ENCODE measurements around the gene KIAA2012.
"Not testable (repeated sequence)": the region's sequence is repeated elsewhere in the genome, so short reads cannot be mapped to it uniquely, and the experiment has no call there.

The KIAA2012 gene

GRCh38 chr2:202114795-202115194 lies 41.7 kb downstream of the KIAA2012 start:
- DNase-seq (ENCODE audit: low read depth in 2 of 3, low spot score in 2 of 3) = no peak

DNA sequence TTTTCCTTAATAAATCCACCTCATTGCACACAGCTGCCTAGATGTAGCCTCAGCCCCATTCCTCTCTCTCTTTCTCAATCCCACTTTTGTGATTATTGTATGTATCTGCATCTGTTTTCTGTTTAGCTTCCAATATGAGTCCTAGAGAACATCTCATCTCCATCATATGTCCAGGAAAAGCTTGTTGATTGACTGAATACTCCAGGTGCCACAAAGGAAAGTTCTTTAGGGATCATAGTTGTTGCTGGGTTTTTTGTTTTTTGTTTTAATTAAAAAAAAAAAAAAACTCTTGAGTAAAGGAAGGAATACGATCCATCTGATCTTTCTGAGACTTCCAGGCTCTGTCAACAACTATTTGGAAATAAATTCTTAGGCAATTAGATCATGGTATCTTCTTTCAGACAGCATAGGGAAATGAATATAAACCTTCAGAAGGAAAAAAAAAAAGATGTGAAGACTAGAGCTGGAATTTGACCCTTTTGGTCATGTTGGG lies 42.5 kb downstream of the KIAA2012 start:
- no peak for DNase-seq (ENCODE audit: low read depth in 2 of 3, low spot score in 2 of 3)

DNA sequence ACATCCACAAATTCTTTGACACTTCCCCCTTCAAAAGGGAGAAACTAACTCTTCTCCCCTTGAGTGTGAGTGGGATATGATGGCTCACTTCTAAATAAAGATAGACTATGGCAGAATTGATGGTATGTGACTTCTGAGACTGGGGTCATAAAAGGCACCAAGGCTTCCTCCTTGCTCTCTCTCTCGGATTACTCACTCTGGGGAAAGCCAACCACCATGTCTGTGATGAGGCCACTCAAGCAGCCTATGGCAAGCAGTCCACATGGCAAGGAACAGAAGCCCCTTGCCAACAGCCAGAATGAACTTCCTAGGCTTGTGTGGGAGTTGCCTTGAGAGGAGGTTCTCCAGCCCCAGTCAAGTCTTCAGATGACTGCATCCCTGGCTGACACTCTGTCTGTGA lies 43.6 kb downstream of the KIAA2012 start:
- no peak for DNase-seq (ENCODE audit: low read depth in 2 of 3, low spot score in 2 of 3)

- DNase-seq (ENCODE audit: low read depth in 2 of 3, low spot score in 2 of 3) = no peak
These were observed 45.1 kb downstream of the KIAA2012 start for GRCh38 chr2:202118168-202118567.

DNA sequence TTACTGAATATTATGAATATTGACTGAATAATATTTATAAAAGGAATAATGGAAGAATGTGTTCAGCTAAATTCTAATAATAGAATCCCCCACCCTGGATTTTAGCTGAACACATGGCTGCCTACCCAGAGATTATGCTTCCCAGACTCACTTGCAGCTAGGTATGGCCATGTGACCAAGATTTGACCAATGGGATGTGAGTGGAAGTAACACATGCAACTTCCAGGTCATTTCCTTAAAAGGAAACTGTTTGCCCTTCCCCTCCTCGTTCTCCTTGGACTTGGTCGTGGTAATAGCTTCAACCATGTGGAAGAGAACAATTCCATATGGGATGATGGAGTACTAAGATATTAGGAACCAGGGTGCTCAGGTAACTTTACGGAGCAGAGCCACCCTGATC lies 47.8 kb downstream of the KIAA2012 start:
- DNase-seq (ENCODE audit: low read depth in 2 of 3, low spot score in 2 of 3) = no peak

- DNase-seq (ENCODE audit: low read depth in 2 of 3, low spot score in 2 of 3) = no peak
These were observed 48.6 kb downstream of the KIAA2012 start for GRCh38 chr2:202121532-202122162.

- no peak for DNase-seq (ENCODE audit: low read depth in 2 of 3, low spot score in 2 of 3)
These were observed 49.1 kb downstream of the KIAA2012 start for GRCh38 chr2:202122163-202122540.

GRCh38 chr2:202122980-202123720 lies 50.1 kb downstream of the KIAA2012 start:
- no peak for DNase-seq (ENCODE audit: low read depth in 2 of 3, low spot score in 2 of 3)

GRCh38 chr2:202124286-202124685 lies 51.2 kb downstream of the KIAA2012 start:
- no peak for DNase-seq (ENCODE audit: low read depth in 2 of 3, low spot score in 2 of 3)

DNA sequence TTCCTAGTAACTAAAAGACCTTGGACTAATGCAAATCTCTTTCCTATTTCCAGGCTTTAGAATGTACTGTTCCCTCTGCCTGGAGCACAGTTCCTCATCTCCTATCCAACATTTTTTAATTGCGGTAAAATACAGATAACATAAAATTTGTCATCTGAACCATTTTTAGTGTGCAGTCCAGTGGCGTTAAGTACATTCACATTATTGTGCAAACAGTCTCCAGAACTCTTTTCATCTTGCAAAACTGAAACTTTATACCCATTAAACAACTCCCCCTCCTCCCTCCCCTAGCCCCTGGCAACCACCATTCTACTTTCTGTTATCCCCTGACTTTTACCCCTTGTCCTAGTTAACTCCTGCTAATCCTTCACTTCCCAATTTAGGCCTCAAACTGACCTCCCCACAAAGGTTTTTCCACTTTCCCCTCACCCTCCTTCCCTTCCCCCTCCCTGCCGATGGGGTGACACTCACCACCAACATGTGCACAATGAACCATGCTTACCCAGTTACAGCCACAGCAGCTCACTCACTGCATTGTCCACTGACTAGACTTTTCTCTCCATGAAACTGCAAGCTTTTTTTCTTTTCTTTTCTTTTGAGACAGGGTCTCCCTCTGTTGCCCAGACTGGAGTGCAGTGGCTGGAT lies 54.8 kb downstream of the KIAA2012 start:
- DNase-seq (ENCODE audit: low read depth in 2 of 3, low spot score in 2 of 3) = no peak

- no peak for DNase-seq (ENCODE audit: low read depth in 2 of 3, low spot score in 2 of 3)
These were observed 56.8 kb downstream of the KIAA2012 start for GRCh38 chr2:202129841-202130240.

DNA sequence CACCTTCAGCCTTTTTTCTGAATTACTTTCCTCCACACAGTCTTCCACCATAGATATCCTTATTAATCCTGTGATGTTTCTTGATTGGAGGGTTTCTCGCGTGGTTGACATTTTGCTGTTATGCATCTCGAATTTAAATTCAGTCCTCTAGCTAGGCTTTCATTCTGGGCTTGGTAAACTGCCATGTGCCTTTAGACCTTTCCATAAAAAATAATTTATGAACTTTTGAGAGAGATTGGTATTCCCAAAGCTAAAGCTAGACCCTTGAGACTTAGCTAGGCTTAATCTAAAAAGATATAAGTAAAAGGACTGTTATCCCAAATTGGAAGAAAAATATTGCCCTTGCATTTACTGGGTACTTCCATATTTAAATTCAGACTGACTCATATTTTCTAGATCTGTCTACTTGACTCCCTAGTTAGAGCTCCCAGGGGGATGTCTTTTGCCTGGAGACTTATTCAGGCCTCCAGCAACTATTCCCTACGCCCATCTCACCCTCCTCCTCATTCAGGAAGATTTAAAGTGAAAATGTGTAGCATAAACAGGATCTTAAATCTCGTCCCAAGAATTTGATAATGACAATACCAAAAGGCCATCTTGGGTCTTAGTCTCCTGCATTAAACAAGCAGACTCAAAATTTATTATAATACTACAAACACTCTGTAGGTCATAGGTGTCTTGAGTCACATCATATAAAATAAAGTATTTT lies 60.3 kb downstream of the KIAA2012 start:
- no peak for DNase-seq (ENCODE audit: low read depth in 2 of 3, low spot score in 2 of 3)

DNA sequence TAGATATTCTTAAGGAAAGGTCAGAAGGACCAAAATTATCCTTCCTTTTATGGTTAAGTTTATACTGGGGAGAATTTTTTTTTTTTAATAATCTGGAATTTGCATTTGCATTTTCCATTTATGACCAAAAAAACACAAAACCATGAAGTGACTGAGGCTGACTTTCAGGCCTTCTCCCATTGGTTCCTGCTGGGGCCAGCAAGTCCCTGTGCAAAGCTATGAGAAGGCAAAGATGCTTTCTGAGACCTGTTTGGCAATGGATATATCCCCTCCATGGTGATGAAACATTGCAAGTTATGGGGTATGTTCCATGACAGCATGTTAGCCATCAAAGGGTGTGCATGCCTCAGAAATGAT lies 60.8 kb downstream of the KIAA2012 start:
- no peak for DNase-seq (ENCODE audit: low read depth in 2 of 3, low spot score in 2 of 3)

- no peak for DNase-seq (ENCODE audit: low read depth in 2 of 3, low spot score in 2 of 3)
These were observed 62.2 kb downstream of the KIAA2012 start for GRCh38 chr2:202135091-202135874.

GRCh38 chr2:202136039-202136438 lies 63.0 kb downstream of the KIAA2012 start:
- not testable (repeated sequence) for DNase-seq (ENCODE audit: low read depth in 2 of 3, low spot score in 2 of 3)

GRCh38 chr2:202136526-202136925 lies 63.5 kb downstream of the KIAA2012 start:
- no peak for DNase-seq (ENCODE audit: low read depth in 2 of 3, low spot score in 2 of 3)

- DNase-seq (ENCODE audit: low read depth in 2 of 3, low spot score in 2 of 3) = no peak
These were observed 67.6 kb downstream of the KIAA2012 start for GRCh38 chr2:202140522-202141252.

DNA sequence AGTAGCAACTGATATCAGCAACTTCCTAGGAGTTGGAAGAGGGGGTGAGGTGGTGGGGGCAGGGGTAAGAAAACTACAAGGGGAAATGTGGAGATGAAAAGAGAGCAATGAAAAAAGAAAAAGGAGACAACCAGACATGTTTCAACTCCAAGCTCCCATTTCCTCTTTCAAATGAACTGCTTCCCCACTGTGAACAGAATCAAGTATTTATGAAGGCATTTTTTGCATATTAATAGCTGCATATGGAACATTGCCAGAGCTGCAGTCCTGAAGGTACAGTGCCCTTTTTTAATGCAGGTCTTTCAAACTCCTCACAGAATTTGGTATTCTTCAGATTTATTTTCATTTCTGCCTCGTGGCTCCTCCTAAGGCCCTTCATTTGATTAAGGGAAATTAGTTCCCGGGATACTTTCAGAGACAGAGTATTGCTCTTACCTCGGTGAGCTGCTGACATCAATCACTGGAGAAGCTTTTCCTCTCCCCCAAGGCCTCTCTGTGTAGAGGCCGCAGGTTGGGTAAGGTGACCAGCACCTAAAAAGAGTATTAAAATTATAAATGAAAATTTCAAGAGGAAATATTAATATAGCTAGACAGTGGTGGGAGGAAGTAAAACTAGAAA lies 68.4 kb downstream of the KIAA2012 start:
- no peak for DNase-seq (ENCODE audit: low read depth in 2 of 3, low spot score in 2 of 3)

DNA sequence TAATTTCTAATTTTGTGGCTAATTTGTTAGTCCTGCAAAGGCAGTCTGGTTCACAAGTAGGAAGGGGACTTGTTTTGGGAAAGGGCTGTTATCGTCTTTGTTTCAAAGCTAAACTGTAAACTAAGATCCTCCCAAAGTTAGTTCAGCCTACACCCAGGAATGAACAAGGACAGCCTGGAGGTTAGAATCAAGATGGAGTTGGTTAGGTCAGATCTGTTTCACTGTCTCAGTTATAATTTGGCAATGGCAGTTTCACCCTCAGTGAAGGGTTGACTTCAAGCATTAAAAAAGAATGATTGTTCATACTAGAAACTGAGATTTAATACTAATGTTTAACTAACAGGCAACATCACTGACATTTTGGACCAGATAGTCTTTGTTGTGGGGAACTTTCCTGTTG lies 69.5 kb downstream of the KIAA2012 start:
- no peak for DNase-seq (ENCODE audit: low read depth in 2 of 3, low spot score in 2 of 3)

GRCh38 chr2:202147775-202148174 lies 74.7 kb downstream of the KIAA2012 start:
- no peak for DNase-seq (ENCODE audit: low read depth in 2 of 3, low spot score in 2 of 3)

Measured in activated CD8-positive, alpha-beta memory T cell treated with anti-CD3 and anti-CD28 coated beads for 48 hours (primary cell).